Urothelium cell line (cell line): Measurements from ENCODE around the gene IL18R1.

Experiments
- DNase-seq: peaks from one replicate; pipeline ENCODE4 v3.0.0; 2011; ENCODE audit warnings: low spot score, mixed read lengths
- FAIRE-seq: peaks from 2 replicates; lab custom pipeline; 2011; peaks lifted over from hg19 to GRCh38; lab: Jason Lieb, UNC

IL18R1 gene

DNA sequence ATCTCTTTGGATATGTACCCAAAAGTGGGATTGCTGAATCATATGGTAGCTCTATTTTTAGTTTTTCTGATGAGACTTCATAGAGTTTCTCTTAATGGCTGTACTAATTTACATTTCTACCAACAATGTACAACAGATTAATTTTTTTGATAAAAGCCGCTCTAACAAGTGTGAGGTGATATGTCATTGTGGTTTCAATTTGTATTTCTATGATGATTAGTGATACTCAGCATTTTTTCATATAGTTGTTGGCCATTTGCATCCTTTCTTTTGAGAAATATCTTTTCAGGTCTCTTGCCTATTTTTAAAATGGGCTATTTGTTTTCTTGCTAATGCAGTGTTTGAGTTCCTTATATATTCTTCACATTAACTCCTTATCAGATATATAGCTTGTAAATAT, 71.7 kb downstream of the IL18R1 start:
- no peak for FAIRE-seq

DNA sequence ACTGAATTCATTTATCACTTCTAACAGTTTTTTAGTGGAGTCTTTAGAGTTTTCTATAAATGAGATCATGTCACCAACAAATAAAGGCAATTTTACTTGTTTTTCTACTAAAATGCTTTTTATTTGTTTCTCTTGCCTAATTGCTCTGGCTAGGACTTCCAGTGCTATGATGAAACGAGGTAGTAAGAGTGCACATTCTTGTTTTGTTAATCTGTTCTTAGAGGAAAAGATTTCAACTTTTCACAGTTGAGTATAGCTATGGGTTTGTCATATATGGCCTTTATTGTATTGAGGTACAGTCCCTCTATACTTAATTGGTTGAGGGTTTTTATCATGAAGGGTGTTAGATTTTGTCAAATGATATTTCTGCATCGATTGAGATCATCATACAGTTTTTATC, 73.0 kb downstream of the IL18R1 start:
- DNase-seq (no peak), FAIRE-seq (peak; percentile 13)

More for the DNA sequence above, 71.7 kb downstream of the IL18R1 start:
- no peak for DNase-seq

DNA sequence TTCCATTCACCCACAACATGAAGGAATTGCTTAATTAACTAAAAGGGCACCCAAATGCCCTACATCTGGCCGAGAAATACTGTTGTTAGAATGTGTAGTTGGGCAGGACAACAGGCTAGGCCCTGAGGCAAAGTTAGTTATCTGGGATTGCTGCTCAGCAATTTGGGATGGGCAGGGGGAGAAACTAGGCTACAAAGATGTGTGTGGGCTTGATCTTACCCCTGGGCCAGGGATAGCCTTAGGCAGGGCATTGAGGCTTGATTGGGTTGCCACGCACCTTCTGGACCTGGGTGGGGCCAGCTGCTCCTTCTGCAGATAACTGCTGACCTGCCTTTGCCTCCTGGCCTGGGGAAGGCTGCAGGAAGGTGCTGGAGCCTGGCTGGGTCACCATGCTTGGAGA, 76.8 kb downstream of the IL18R1 start:
- FAIRE-seq (no peak), DNase-seq (no peak)

DNA sequence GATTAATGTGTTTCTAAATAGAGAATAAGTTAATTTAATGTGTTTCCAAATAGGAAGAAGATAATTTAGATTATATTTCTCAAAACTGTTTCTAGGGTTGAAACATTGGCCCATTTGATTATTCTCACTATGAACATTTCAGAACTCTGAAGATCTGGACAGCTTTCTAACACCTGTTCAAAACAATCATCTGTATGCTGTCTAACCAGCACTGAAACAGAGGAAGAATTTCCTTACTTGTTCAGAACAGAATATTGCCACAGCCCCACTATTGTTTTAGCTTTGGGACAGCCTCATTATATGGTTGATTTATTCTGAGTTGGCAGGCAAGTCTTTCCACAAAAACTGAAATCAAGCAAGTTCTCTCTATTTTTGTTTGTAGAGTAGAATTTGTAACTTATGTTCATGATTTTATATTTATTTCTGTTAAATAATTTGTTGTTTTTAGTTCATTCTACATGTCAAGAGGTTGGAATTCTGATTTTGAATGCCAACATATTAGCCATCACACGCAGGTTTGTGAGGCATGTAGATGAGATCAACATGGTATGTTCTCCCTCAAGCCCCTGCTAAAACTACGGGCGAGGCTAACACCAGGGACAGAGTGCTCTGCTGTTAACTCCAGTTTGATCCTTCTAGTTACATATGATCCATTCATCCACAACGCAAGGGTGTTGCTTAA, 78.5 kb downstream of the IL18R1 start:
- no peak for FAIRE-seq
- no peak for DNase-seq

DNA sequence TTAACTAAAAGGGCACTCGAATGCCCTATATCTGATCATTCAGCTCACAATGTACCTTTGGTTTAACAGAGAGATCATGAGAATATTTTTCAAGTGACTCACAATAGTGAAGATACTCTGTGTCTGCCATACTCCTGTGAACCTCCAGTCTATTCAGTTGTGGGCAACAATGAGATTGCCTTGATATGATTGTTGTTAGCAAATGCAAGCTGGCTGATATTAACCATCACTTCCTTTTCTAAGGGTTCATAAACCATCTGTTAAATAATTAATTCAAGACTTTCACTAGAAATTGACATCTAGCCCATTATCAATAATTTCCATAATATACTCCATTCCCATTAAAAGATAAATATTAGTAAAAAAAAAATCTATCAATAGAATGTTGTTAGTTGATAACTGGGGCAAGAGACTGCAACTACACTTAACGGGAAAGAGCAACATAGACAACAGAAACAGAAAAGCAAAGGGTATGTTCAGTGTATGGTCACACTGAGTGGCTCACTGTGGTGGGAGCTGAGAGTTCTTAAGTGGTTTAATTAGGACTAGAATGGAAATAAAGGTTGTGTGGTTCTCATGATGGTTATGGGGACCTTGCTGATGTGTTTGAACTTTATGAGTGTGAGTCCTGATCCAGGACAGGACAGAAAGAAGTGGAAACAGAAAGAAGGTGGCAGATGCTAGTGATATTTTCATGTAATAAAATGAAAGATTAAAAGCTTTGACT, 79.2 kb downstream of the IL18R1 start:
- FAIRE-seq = peak; percentile 20

DNA sequence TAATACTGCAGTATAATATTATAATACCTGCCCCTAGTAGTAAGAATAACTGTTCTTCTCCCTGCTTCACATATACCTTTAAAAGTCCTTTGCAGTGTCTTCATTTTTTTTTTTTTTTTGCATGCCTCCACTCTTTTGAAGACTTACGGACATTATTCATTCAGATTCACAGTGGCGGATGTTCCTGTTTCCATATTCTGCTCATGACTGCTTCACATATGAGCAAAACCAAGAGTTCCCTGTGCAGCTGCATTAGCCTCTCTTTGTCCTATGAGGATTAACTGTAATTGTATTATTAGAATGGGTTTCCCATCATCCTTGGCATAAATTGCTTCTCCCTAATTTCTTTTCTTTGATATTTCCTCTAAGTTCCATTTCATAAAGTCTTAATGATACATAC, 80.1 kb downstream of the IL18R1 start:
- FAIRE-seq = no peak
- no peak for DNase-seq

More for the DNA sequence above, 79.2 kb downstream of the IL18R1 start:
- no peak for DNase-seq

DNA sequence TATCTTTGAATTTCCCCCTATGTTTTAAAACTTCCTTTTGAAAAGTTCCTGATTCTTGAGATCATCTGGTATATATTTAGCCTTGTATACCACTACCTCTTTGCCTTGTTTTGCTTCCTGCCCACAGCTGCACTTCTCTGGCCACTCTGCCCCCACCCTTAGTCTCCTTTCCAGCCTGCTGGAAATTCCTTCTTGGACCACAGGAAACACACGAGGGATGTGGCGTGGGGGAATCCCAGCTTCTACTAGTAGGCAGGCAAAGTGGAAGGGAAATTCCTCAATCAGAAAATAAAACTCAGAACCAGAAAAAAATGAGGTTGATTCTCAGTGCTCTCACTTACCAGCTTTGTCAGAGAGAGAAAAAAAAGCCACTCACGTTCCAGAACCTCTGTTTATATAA, 80.7 kb downstream of the IL18R1 start:
- FAIRE-seq = no peak
- no peak for DNase-seq

DNA sequence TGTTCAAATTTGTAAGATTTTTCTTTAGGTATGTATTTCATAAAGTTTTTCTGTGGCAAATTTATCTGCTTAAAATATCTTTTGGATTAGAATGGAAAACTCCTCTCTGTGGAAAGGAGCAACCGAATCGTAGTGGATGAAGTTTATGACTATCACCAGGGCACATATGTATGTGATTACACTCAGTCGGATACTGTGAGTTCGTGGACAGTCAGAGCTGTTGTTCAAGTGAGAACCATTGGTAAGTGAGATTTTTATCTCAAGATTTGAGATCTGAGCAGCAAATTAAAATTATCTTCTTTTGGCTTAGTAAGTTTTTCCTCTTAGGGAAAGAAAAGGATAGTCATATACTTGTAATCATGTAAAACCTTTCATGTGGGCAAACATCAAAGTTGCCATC, 81.5 kb downstream of the IL18R1 start:
- DNase-seq = no peak
- FAIRE-seq = no peak

DNA sequence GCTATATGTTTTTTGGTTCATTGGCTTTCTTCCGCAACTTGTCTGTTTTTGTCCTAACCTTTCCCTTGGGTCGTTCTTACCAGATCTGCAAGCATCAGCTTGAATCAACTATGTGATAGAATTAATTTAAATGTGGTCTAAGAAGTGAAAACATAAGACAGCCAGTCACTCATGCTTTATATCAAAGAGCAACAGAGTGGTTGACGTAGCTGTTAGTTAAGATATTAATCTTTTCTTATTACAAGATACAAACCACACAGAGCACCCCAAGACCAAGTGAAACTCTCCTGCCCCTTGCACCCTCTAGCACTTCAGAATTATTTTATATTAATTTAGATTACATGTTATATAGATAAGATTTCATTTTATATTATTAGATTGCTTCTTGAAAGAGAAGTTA, 82.5 kb downstream of the IL18R1 start:
- no peak for FAIRE-seq

DNA sequence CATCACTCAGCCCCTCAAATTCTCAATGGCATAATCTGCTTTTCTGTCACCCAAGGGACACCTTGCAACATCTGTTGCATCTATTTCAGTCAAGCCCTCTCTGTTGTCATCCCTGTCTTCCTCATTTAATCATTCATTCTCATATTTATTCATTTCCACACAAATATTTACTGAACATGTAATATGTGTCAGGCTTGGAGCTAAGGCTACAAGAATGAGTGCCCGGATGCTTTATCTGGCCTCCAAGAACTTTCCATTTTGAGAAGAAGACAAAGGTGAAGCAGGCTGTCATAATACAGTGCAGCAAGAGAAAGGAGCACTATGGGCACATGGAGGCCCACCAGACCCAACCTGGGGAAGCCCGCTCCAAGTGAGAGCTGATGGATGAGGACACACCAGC, 83.0 kb downstream of the IL18R1 start:
- DNase-seq (no peak), FAIRE-seq (no peak)

More for the DNA sequence above, 82.5 kb downstream of the IL18R1 start:
- DNase-seq = no peak

DNA sequence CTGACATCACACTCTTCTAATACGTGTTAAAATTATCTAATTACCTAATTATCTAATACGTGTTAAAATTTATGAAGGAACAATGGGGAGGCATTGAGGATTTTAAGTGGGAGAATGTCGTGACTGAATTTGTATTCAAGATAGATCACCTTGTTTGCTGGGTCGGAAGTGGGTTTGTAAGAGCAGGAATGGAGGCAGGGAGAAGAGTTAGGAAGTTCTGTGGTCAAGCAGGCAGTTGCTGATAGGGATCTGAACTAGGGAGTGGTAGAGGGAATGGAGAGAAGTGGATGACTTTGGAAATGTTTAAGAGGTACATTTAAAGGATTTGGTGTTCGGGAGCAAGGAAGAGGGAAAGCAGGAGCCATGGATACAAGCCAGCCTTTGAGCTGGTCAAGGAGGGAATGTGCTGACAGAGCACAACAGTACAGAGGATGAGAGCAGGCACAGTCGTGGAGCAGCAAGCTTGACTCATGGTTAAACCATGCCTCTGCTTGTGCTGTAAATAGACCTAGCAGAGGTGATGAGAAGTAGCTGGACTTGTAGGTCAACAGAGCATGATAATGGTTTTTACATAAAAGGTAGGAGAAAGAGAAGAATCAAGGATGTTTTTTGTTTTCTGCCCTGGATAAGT, 83.6 kb downstream of the IL18R1 start:
- FAIRE-seq = peak; percentile 97

DNA sequence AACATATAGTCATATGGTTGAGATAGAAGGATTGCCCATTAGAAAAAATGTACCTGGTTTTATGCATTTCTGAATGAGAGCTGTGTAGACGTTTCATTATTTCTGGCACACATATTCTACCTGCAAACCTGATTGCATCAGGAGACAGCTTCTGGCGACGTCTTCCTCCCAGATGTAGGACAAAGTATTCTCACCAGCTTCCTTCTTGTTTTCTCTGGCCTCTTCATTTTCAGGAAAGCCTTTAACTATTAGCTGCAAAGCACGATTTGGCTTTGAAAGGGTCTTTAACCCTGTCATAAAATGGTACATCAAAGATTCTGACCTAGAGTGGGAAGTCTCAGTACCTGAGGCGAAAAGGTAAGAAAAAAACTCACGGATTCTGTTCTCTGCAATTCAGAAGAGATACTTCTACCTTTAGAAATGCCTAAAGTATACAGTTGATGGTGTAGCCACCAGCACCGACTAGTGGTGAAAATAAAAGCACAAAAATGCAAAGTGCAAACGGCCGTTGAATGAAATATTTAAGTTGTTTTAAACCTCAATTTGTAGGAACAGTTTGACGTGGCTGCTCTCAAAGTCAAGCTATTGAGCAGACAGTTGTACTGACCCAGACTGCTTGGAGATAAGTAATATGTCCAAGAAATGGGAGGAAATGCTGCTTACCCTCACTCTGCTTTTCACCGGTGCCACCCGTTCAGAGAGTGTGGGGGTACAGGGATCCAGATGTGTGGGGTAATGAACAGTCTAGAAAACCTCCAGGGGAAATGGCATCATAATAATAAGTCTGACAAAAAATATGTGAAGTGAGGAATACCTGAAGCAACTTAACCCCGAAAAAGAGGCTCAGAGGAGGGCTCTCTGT, 87.6 kb downstream of the IL18R1 start:
- DNase-seq (peak; percentile 37), FAIRE-seq (no peak)

More for the DNA sequence above, 83.6 kb downstream of the IL18R1 start:
- DNase-seq = peak; percentile 75

DNA sequence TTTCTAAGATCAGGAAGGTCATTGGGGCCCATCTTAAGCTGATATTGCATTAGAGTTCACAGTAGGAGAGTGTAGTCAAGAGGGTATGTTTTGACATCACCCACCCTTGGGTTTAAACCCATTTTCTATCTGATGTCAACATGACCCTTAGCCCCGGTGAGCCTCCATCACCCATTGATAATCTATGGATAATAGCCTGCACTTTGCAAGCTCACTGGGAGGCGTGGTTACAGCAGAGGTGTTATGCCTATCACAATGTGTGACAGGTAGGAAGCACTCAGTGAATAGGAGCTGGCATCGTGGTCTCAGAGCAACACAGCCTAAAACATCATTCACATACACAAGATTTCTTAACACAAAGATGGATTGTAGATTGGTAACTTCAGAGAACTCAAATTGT, 88.6 kb downstream of the IL18R1 start:
- DNase-seq = no peak
- no peak for FAIRE-seq

DNA sequence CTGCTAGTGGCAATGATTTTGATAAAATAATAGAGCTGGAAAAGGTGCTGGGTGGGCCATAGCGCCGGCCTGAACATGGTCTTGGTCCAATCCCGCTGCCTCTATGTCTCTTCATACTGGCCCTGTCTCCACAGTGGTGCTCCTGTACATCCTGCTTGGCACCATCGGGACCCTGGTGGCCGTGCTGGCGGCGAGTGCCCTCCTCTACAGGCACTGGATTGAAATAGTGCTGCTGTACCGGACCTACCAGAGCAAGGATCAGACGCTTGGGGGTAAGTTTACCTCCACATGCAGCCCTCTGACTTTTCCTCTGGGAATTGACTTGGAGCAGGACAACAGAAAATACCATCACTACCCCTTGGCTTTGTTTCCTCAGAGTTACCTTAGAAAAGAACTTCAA, 91.3 kb downstream of the IL18R1 start:
- no peak for FAIRE-seq

More for the DNA sequence above, 91.3 kb downstream of the IL18R1 start:
- no peak for DNase-seq
